Hypothalamus (tissue), 51 donors: ENCODE data around the gene GRPEL2.
"Not testable (repeated sequence)": the region's sequence is repeated elsewhere in the genome, so short reads cannot be mapped to it uniquely, and the experiment has no call there.

ENCODE experiments used
- DNase-seq, 51 donors: peaks; one replicate each; lab custom pipeline; 2025; lab: John Stamatoyannopoulos, UW

The GRPEL2 gene

DNA sequence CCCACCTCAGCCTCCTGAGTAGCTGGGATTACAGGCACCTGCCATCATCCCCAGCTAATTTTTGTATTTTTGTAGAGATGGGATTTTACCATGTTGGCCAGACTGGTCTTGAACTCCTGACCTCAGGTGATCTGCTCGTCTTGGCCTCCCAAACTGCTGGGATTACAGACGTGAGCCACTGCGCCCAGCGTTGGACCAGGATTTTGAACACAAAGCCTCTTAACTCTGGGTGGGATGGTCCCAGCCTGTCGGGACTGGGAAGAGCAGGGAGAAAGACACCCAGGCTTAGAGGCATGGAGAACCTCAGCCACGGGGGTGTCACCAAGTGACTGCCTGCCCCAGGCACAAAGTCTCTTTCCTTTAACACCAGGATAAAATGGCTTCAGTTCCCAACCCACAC, 45.8 kb downstream of the GRPEL2 start:
- not testable (repeated sequence) for DNase-seq

DNA sequence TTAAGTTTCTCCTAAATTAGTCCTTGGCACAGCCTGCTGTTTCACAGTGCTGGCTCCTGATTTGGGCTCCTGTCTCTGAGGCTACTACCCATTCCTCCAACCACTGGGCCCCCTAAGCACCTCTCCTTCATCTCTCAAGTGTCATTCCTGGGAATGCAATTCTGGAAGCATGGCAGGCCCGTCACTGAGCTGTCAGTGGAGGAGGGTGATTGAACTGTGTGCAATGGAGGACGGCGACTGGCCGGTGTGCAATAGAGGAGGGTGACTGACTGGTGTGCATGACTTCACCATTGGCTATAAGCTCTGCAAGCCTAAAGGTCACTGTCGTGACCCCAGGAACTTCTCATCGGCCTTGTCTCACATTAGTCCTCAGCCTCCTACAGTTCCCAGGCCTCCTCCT, 46.2 kb downstream of the GRPEL2 start:
- DNase-seq = no peak

DNA sequence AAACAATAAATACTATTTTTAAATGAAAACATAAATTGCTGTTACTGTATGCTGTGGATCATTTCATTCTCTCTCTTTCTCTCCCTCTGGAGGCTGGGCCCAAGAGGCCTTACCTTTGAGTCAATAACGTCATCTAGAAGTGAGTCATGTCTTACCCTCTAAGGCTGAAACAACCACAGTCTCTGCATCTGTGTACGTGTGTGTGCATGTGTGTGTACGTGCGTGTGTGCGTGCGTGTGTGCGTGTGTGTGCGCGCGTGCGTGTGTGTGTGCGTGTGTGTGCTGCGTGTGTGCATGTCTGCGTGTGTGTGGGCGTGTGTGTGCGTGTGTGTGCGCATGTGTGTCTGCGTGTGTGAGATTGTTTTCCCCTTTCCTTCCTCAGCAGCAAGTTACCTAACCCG, 47.4 kb downstream of the GRPEL2 start:
- DNase-seq = no peak

DNA sequence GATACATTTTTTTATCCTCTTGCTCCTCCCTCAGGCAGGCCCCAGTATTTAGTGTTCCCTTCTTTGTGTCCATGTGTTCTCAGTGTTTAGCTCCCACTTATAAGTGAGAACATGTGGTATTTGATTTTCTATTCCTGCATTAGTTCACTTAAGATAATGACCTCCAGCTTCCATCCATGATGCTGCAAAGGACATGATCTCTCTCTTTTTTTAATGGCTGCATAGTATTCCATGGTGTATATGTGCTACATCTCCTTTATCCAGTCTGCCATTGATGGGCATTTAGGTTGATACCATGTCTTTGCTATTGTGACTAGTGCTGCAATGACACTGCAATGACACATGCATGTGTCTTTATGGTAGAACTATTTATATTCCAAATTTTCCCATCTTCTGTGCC, 49.7 kb downstream of the GRPEL2 start:
- DNase-seq = not testable (repeated sequence)

DNA sequence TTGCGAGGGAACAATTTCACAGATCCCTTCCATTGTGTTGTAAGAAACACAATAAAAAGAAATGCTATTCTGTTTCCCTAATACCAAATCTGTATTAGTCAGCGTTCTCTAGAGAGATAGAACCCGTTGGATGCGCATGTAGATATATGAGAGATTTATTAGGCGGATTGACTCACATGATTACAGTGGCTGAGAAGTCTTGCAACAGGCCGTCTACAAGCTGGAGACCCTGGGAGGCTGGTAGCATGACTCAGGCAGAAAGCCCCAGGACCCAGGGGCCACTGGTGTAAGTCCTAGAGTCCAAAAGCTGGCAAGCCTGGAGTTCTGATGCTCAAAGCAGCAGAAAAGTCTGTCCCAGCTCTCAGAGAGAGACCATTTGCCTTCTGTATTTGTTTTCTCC, 52.2 kb downstream of the GRPEL2 start:
- DNase-seq = no peak

DNA sequence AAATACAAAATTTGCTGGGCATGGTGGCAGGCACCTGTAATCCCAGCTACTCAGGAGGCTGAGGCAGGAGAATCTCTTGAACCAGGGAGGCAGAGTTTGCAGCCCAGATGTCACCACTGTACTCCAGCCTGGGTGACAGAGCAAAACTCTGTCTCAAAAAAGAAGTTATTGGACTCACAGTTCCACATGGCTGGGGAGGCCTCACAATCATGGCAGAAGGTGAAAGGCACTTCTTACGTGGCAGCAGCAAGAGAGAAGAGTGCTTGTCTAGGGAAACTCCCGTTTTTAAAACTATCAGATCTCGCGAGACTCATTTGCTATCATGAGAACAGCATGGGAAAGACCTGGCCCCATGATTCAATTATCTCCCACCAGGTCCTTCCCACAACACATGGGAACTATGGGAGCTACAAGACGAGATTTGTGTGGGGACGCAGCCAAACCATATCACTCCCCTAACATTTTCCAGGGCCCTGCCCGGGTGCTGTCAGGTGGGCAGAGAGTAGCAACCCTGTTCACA, 53.5 kb downstream of the GRPEL2 start:
- not testable (repeated sequence) for DNase-seq

DNA sequence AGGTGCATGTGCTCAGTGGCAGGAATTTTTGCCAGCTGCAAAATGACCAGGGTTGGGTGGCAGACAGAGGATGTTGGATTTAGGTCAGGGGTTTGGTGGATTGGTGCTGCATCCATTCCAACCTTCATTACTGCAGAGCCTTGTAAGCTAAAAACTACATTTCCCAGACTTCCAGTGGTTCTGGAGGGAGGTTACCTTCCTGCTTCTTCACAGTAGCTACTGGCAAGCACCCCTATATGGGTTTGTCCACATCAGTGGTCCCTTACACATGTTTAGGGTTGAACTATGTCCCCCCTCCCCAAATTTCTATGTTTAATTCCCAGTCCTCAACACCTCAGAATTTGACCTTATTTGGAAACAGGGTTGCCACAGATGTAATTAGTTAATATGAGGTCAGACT, 54.5 kb downstream of the GRPEL2 start:
- no peak for DNase-seq

DNA sequence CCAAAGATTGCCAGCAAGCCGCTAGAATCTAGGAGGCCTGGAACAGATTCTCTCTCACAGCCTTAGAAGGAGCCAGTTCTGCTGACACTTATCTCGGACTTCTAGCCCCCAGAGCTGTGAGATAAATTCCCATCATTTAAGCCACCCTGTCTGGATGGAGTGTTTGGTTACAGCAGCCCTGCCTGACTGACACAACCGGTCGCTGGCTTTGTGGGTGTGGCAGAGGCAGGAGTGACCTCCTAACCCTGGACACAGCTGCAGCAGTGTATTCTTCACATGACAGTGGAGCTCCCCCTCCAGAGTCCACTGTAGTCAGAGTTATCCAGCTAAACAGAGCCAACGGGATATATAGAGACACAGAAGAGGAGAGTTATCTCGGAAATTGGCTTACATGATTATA, 55.0 kb downstream of the GRPEL2 start:
- no peak for DNase-seq

DNA sequence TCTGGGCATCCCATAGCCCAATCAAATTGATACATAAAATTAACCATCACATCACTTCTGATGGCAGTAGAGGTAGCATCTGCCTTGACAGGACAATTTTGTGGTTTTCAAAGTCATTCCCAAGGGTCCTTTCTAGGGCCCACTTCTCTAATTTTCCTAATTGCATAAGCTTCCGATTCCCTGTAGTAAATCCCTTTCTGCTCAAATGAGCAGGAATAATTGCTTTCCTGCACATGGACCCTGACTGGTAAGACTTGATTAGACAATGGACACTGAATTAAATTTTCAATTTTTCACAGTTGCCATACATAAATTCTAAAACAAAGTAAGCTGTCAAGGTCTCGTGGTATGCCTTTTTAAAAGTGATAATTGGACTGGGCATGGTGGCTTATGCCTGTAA, 55.8 kb downstream of the GRPEL2 start:
- no peak for DNase-seq

DNA sequence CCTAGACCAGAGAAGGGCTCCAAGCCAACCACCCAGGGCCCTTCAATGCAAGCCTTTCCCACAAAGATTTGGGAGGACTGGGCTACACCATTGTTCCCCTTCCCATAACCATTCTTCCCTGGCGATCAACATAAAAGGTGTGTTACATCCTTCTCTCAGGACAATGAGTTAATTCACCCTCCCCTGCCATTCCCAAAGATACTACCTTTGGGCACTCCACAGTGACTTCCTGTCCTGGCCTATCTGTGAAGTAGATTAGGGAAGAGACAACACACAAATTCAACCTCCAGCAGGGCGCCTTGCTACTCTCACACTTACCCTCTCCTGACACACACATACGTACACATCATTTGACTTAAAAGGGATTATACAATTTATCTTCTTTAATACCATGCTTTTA, 57.0 kb downstream of the GRPEL2 start:
- no peak for DNase-seq
